K562 (cell line): ENCODE results near the gene PLK1. TPM values are rescaled to one million over a fixed set of nuclear protein-coding genes. Genes with fewer than 3 reads are reported as not detected.

ENCODE experiments used
- ATAC-seq: fragments of 200-7000 bp; cut with Tn5 transposase; 3 replicates; pipeline ENCODE4 v1.9.1; 2020; ENCODE audit warnings: moderate library complexity
- BruUV-seq: library from RNA; stranded (reverse); fragments of 400-500 nt; replicated peaks from 2 replicates; lab custom pipeline; 2021; lab: Mats Ljungman, UMichigan
- CTCF ChIA-PET: fragments of 300-600 bp; formaldehyde crosslinking; extraction: SDS; loops from one replicate; lab custom pipeline; 2021; ENCODE audit warnings: low intra/inter-chr PET ratio; lab: Yijun Ruan, JAX
- POLR2A ChIA-PET: fragments of 300-600, 350-650 bp; sonication (Branson Sonifier 250); formaldehyde crosslinking; extraction: SDS; loops from one replicate; lab custom pipeline; 2021; ENCODE audit warnings: antibody characterized with exemption, inconsistent platforms; lab: Yijun Ruan, JAX
- DNase-seq, 4 experiments: peaks; one replicate each; pipeline versions ENCODE4 v3.0.0 to v3.0.0-alpha.2; 2011 to 2018; ENCODE audit warnings: low spot score in 3 of 4, mixed read lengths in 3 of 4; ENCODE audit errors: extremely low read depth in 1 of 4
- FAIRE-seq: peaks from 2 replicates; lab custom pipeline; 2011; peaks lifted over from hg19 to GRCh38; lab: Jason Lieb, UNC
- H2AFZ ChIP-seq: 2 replicates; pipeline ENCODE4 v1.6.0; 2011; ENCODE audit warnings: low read depth, low read length, control low read depth, inconsistent platforms
- H3K27ac ChIP-seq: fragments of 200-600 bp; 3 replicates; pipeline ENCODE4 v1.8.0; 2011; ENCODE audit warnings: low read depth, mild to moderate bottlenecking, control low read depth, inconsistent platforms, low read length, moderate library complexity, mixed read lengths; ENCODE audit errors: extremely low read depth
- H3K27me3 ChIP-seq, 2 experiments: fragments of 300-600 bp in 1 of 2; 2 replicates in 1 of 2; 3 replicates in 1 of 2; pipeline versions ENCODE4 v1.6.0 to v1.8.0; 2011; ENCODE audit warnings: inconsistent platforms in 2 of 2, low read length in 2 of 2, mild to moderate bottlenecking in 1 of 2, mixed read lengths in 1 of 2, moderate library complexity in 1 of 2; ENCODE audit not compliant: control insufficient read depth in 2 of 2, insufficient read depth in 2 of 2
- H3K36me3 ChIP-seq: fragments of 300-600 bp; 3 replicates; pipeline ENCODE4 v1.8.0; 2011; ENCODE audit warnings: mild to moderate bottlenecking, low read length, inconsistent platforms; ENCODE audit not compliant: control insufficient read depth, insufficient read depth
- H3K4me1 ChIP-seq, 2 experiments: fragments of 200-600 bp in 1 of 2; replicated peaks in 1 of 2; 2 replicates in 1 of 2; 3 replicates in 1 of 2; pipeline versions ENCODE4 v1.5.1 to v1.8.0; 2011; ENCODE audit warnings: inconsistent platforms in 2 of 2, low read length in 2 of 2, mild to moderate bottlenecking in 1 of 2, mixed read lengths in 1 of 2, moderate library complexity in 1 of 2; ENCODE audit not compliant: control insufficient read depth in 2 of 2, insufficient read depth in 2 of 2
- H3K4me2 ChIP-seq: 2 replicates; pipeline ENCODE4 v1.6.1; 2011; ENCODE audit warnings: low read length, control low read depth, inconsistent platforms, mixed read lengths; ENCODE audit not compliant: insufficient read depth
- H3K4me3 ChIP-seq: fragments of 200-600 bp; sonication (generic), shearing (Covaris generic); 2 replicates; pipeline ENCODE4 v1.5.1; 2016; ENCODE audit warnings: control low read depth, inconsistent platforms
- H3K79me2 ChIP-seq: fragments of 200-600 bp; 3 replicates; pipeline ENCODE4 v1.8.0; 2011; ENCODE audit warnings: low read length, inconsistent platforms; ENCODE audit not compliant: control insufficient read depth, insufficient read depth
- H3K9ac ChIP-seq, 2 experiments: 2 replicates each; pipeline versions ENCODE4 v1.6.0 to v1.6.1; 2011; ENCODE audit warnings: low read depth in 2 of 2, low read length in 2 of 2, control low read depth in 1 of 2, inconsistent platforms in 1 of 2, mild to moderate bottlenecking in 1 of 2, mixed read lengths in 1 of 2; ENCODE audit not compliant: insufficient read depth in 1 of 2
- H3K9me1 ChIP-seq: one replicate; pipeline ENCODE4 v1.6.0; 2011; ENCODE audit warnings: inconsistent platforms, mild to moderate bottlenecking, low read length, moderate library complexity; ENCODE audit not compliant: control insufficient read depth, insufficient read depth
- H3K9me3 ChIP-seq: replicated peaks from 2 replicates; pipeline ENCODE4 v1.5.1; 2011; ENCODE audit warnings: low read depth, low read length, inconsistent platforms; ENCODE audit not compliant: control insufficient read depth, insufficient read depth
- H4K20me1 ChIP-seq: replicated peaks from 2 replicates; pipeline ENCODE4 v1.6.1; 2011; ENCODE audit warnings: low read length, inconsistent platforms, mixed read lengths; ENCODE audit not compliant: control insufficient read depth, insufficient read depth
- CBX2 ChIP-seq: fragments of 200-600 bp; sonication (generic); IDR thresholded peaks from one replicate; pipeline ENCODE4 v1.6.1; 2012; ENCODE audit warnings: mild to moderate bottlenecking, low read length, inconsistent platforms; ENCODE audit not compliant: insufficient read depth, poor library complexity, severe bottlenecking
- CTCF ChIP-seq, 3 experiments: IDR thresholded peaks in 2 of 3; conservative IDR thresholded peaks in 1 of 3; 2 replicates each; pipeline ENCODE4 v1.5.1; 2011 to 2012; ENCODE audit warnings: low read length in 3 of 3, mild to moderate bottlenecking in 3 of 3, control low read depth in 2 of 3, improper control_type of control experiment in 1 of 3, inconsistent platforms in 1 of 3, low read depth in 1 of 3, mixed read lengths in 1 of 3, moderate library complexity in 1 of 3; ENCODE audit not compliant: insufficient read depth in 2 of 3
- CXXC5 ChIP-seq: fragments of 250-450 bp; sonication (Bioruptor Pico); IDR thresholded peaks from 2 replicates; pipeline ENCODE4 v1.8.0; 2022; ENCODE audit warnings: inconsistent platforms, mild to moderate bottlenecking, moderate library complexity
- FOXJ2 ChIP-seq: fragments of 200-800 bp; sonication (Bioruptor generic); IDR thresholded peaks from 2 replicates; pipeline ENCODE4 v1.6.1; 2016; ENCODE audit warnings: missing genetic modification characterization, missing compliant biosample characterization
- RAD21 ChIP-seq, 2 experiments: fragments of 250-450 bp in 1 of 2; fragments of 450-650 bp in 1 of 2; sonication (Bioruptor Pico) in 1 of 2; formaldehyde crosslinking in 1 of 2; IDR thresholded peaks in 1 of 2; conservative IDR thresholded peaks in 1 of 2; 2 replicates each; pipeline versions ENCODE4 v1.4.0 to v1.8.0; 2020 to 2022; ENCODE audit warnings: mild to moderate bottlenecking in 2 of 2, moderate library complexity in 1 of 2
- REST ChIP-seq, 2 experiments: fragments of 450-650 bp; formaldehyde crosslinking in 1 of 2; IDR thresholded peaks; 2 replicates each; pipeline versions ENCODE4 v1.4.0 to v1.6.1; 2014 to 2020; ENCODE audit warnings: mild to moderate bottlenecking in 2 of 2, borderline replicate concordance in 1 of 2, low read depth in 1 of 2
- ZNF165 ChIP-seq: fragments of 250-450 bp; sonication (Bioruptor Pico); IDR thresholded peaks from 2 replicates; pipeline ENCODE4 v1.4.0; 2020; ENCODE audit warnings: borderline replicate concordance
- WGBS: fragments of 100-300 bp; shearing (Covaris generic); methylation state at CpG from one replicate; pipeline ENCODE4 v1.1.6; 2016; ENCODE audit warnings: low coverage, mixed read lengths; ENCODE audit not compliant: insufficient coverage; ENCODE audit errors: missing lambda C conversion rate; 5-methylcytosine and 5-hydroxymethylcytosine counted together
- in situ Hi-C: fragments of 300-500 bp; cut with MboI; formaldehyde crosslinking; loops from 4 replicates; pipeline ENCODE4 v1.15.0; 2018; ENCODE audit warnings: inconsistent platforms, mixed read lengths
- intact Hi-C: fragments of 100-400 bp; cut with micrococcal nuclease; formaldehyde crosslinking; loops from 2 replicates; pipeline ENCODE4 v1.14.2; 2022
- polyA plus RNA-seq, 8 experiments: library from polyadenylated mRNA; depleted of rRNA in 4 of 8; stranded (reverse) in 5 of 8; unstranded in 3 of 8; fragments of >200 nt; fragmentation: Nextera tagmentation in 2 of 8; fragmentation: Illumina TruSeq in 1 of 8; extraction: Ambion mirVana in 2 of 8; extraction: Trizol in 1 of 8; gene quantifications; 2 replicates each; pipeline versions ENCODE4 v1.2.1 to v1.2.3, GENCODE V29; 2011 to 2014; ENCODE audit warnings: inconsistent platforms in 1 of 8, missing spikeins in 1 of 8
- total RNA-seq, 7 experiments: library from RNA; depleted of rRNA in 6 of 7; stranded (reverse); fragments of >200 nt in 6 of 7; fragmentation: Illumina TruSeq in 2 of 7; extraction: Trizol in 2 of 7; gene quantifications; 2 replicates each; pipeline versions ENCODE4 v1.2.1 to v1.2.3, GENCODE V29; 2011 to 2021; ENCODE audit warnings: low replicate concordance in 1 of 7

Gene PLK1
- total and polyA plus RNA-seq, 9 of the 15 experiments (the other 6 are each of a cell fraction or from before 2014, with no cell fraction given) = 13.6 to 212 (median 45.5) TPM

GRCh38 chr16:23710008-23710407 lies 31.3 kb downstream of the PLK1 start:
- WGBS = 8% methylated on average over 2 of the region's 2 CpGs
- Histone ChIP-seq H3K9me3 (no peaks in the 10 kb centered on the region), H3K9ac (no peak overlapping the region; a peak in 1 of 4 replicates), H3K36me3 (no peaks in the 10 kb centered on the region), H2AFZ (no peak overlapping the region), H4K20me1 (no peaks in the 10 kb centered on the region), H3K27me3 (peaks cover 0 to 10% of the 10 kb centered on the region in 2 experiments; a peak in 2 of 5 replicates), H3K79me2 (no peaks in the 10 kb centered on the region), H3K4me1 (peaks cover 0 to 12% of the 10 kb centered on the region in 2 experiments; a peak in 2 of 5 replicates), H3K4me3 (no peak overlapping the region), H3K4me2 (no peak overlapping the region), H3K9me1 (no peaks in the 10 kb centered on the region), H3K27ac (no peak overlapping the region)
- no TSS peak for BruUV-seq
- DNase-seq (peak in 1 of 4 experiments; percentile 30), ATAC-seq (peak; percentile 47; the same call in 1 of the 3 replicates), FAIRE-seq (no peak)
- CTCF ChIA-PET = no interaction called here
- TF ChIP-seq REST (IDR thresholded peaks at IDR 0.05; ENCODE audit: borderline replicate concordance) = peak; percentile 5; the same call in 1 of the 2 replicates
- TF ChIP-seq REST (CRISPR knock-in tag; IDR thresholded peaks at IDR 0.05; ENCODE audit: low read depth) = no peak
- TF ChIP-seq ZNF165 (CRISPR knock-in tag) = no peak
- TF ChIP-seq CTCF (IDR thresholded peaks at IDR 0.05 in 2 of 3, conservative IDR thresholded peaks at IDR 0.05 in 1 of 3; ENCODE audit: insufficient read depth in 2 of 3, low read depth in 1 of 3, low read length in 3 of 3) = peak; percentile 45 to 54 (median 51); a peak in 5 of 6 replicates
- no peak for TF ChIP-seq FOXJ2 (tag)
- TF ChIP-seq CXXC5 = no peak
- TF ChIP-seq RAD21 (CRISPR knock-in tag; conservative IDR thresholded peaks at IDR 0.05 in 1 of 2, IDR thresholded peaks at IDR 0.05 in 1 of 2) = peak in 1 of 2 experiments; percentile 61; a peak in 2 of 4 replicates
- no peak for TF ChIP-seq CBX2
- POLR2A ChIA-PET = interaction anchor here (0.6 to 1.3 kb wide), 7 partner anchors 9 to 69 kb away, joined by 3 to 6 read pairs (median 3); partner anchors contain the start of genes DCTN5 and PALB2
- intact Hi-C loops = no loop called here
- in situ Hi-C loops = no loop called here
